GM23338 (cell line): Measurements from ENCODE around the gene TJAP1.

Experiments
- CREB1 ChIP-seq: fragments of 250-450 bp; sonication (Bioruptor Pico); IDR thresholded peaks from 2 replicates; pipeline ENCODE4 v1.5.0; 2020; ENCODE audit warnings: low read depth, mild to moderate bottlenecking, moderate library complexity
- CTCF ChIP-seq, 2 experiments: fragments of 200-600 bp in 1 of 2; sonication (generic) in 1 of 2; conservative IDR thresholded peaks; 2 replicates each; pipeline versions ENCODE4 v1.5.1 to v1.6.1; 2016 to 2017; ENCODE audit warnings: antibody characterized with exemption in 2 of 2, low read depth in 2 of 2, mild to moderate bottlenecking in 2 of 2, moderate library complexity in 1 of 2
- EZH2 ChIP-seq: fragments of 200-600 bp; sonication (generic); IDR thresholded peaks from one replicate; pipeline ENCODE4 v1.8.0; 2017; ENCODE audit warnings: antibody characterized with exemption, mild to moderate bottlenecking, low read depth; ENCODE audit not compliant: unreplicated experiment

GRCh38 chr6:43511824-43512415 lies 34.5 kb downstream of the TJAP1 start:
- no peak for TF ChIP-seq CTCF (conservative IDR thresholded peaks at IDR 0.05; ENCODE audit: low read depth in 2 of 2)
- no peak for TF ChIP-seq CREB1 (CRISPR knock-in tag)
- no peak for TF ChIP-seq EZH2
